SK-N-SH (cell line): ENCODE results near the gene SSRP1. TPM values are rescaled to one million over a fixed set of nuclear protein-coding genes. Genes with fewer than 3 reads are reported as not detected.

Experiments
- CTCF ChIA-PET: fragments of 300-600, 350-600 bp; formaldehyde crosslinking; extraction: SDS; loops from one replicate; lab custom pipeline; 2021; lab: Yijun Ruan, JAX
- POLR2A ChIA-PET: fragments of 350-600 bp; sonication (Branson Sonifier 250); formaldehyde crosslinking; extraction: SDS; loops from one replicate; lab custom pipeline; 2020; ENCODE audit warnings: antibody characterized with exemption, inconsistent platforms; lab: Yijun Ruan, JAX
- DNase-seq: peaks from one replicate; pipeline ENCODE4 v3.0.0; 2012
- H2AFZ ChIP-seq: fragments of 200-600 bp; sonication (generic); 2 replicates; pipeline ENCODE4 v1.8.1; 2016; ENCODE audit warnings: antibody characterized with exemption, mild to moderate bottlenecking, low read depth
- H3F3A ChIP-seq: fragments of 200-600 bp; sonication (generic); replicated peaks from 2 replicates; pipeline ENCODE3; 2016; ENCODE audit warnings: antibody characterized with exemption, mild to moderate bottlenecking; ENCODE audit not compliant: insufficient read depth
- H3K27ac ChIP-seq, 2 experiments: fragments of 200-500 bp in 1 of 2; fragments of 200-600 bp in 1 of 2; sonication (Bioruptor generic) in 1 of 2; sonication (generic), shearing (Covaris generic) in 1 of 2; 2 replicates each; pipeline versions ENCODE4 v1.5.1 to v1.6.1; 2014 to 2016; ENCODE audit warnings: low read depth in 2 of 2, inconsistent platforms in 1 of 2, low read length in 1 of 2, mild to moderate bottlenecking in 1 of 2, mixed read lengths in 1 of 2
- H3K27me3 ChIP-seq: fragments of 200-600 bp; sonication (generic), shearing (Covaris generic); 2 replicates; pipeline ENCODE4 v1.6.1; 2016; ENCODE audit warnings: mixed run types; ENCODE audit not compliant: insufficient read depth
- H3K36me3 ChIP-seq, 2 experiments: fragments of 200-500 bp in 1 of 2; fragments of 200-600 bp in 1 of 2; sonication (Bioruptor generic) in 1 of 2; sonication (generic) in 1 of 2; replicated peaks in 1 of 2; 2 replicates each; pipeline versions ENCODE3 to v1.5.1; 2014 to 2016; ENCODE audit warnings: low read length in 1 of 2, mild to moderate bottlenecking in 1 of 2; ENCODE audit not compliant: insufficient read depth in 2 of 2, control insufficient read depth in 1 of 2
- H3K4me1 ChIP-seq, 2 experiments: fragments of 200-500 bp in 1 of 2; fragments of 200-600 bp in 1 of 2; sonication (Bioruptor generic) in 1 of 2; sonication (generic), shearing (Covaris generic) in 1 of 2; 2 replicates each; pipeline versions ENCODE4 v1.5.1 to v1.6.1; 2014 to 2016; ENCODE audit warnings: low read depth in 1 of 2, low read length in 1 of 2, mixed run types in 1 of 2; ENCODE audit not compliant: insufficient read depth in 2 of 2, control insufficient read depth in 1 of 2
- H3K4me2 ChIP-seq: fragments of 200-600 bp; sonication (generic), shearing (Covaris generic); 2 replicates; pipeline ENCODE4 v1.6.1; 2017; ENCODE audit warnings: mixed run types
- H3K4me3 ChIP-seq, 2 experiments: fragments of 200-500 bp in 1 of 2; fragments of 200-600 bp in 1 of 2; sonication (Bioruptor generic) in 1 of 2; sonication (generic), shearing (Covaris generic) in 1 of 2; 2 replicates each; pipeline versions ENCODE4 v1.5.1 to v1.8.1; 2014 to 2016; ENCODE audit warnings: low read depth in 2 of 2, inconsistent platforms in 1 of 2, low read length in 1 of 2, mild to moderate bottlenecking in 1 of 2, mixed read lengths in 1 of 2, moderate library complexity in 1 of 2
- H3K79me2 ChIP-seq: fragments of 200-600 bp; sonication (generic); 2 replicates; pipeline ENCODE4 v1.8.1; 2017; ENCODE audit warnings: mild to moderate bottlenecking; ENCODE audit not compliant: insufficient read depth
- H3K9ac ChIP-seq: fragments of 200-600 bp; sonication (generic); 2 replicates; pipeline ENCODE4 v1.6.1; 2017; ENCODE audit warnings: mixed run types
- H3K9me2 ChIP-seq: fragments of 200-600 bp; sonication (generic); 2 replicates; pipeline ENCODE4 v1.6.1; 2017; ENCODE audit warnings: mixed run types
- H3K9me3 ChIP-seq: fragments of 200-600 bp; sonication (generic); 2 replicates; pipeline ENCODE4 v1.6.1; 2017; ENCODE audit warnings: mixed run types, mild to moderate bottlenecking, moderate library complexity
- H4K20me1 ChIP-seq: fragments of 200-600 bp; sonication (generic); 2 replicates; pipeline ENCODE4 v1.6.1; 2017; ENCODE audit warnings: mild to moderate bottlenecking, mixed run types; ENCODE audit not compliant: insufficient read depth
- EP300 ChIP-seq, 2 experiments: IDR thresholded peaks; 2 replicates each; pipeline versions ENCODE4 v1.4.0 to v1.6.1; 2012; ENCODE audit warnings: borderline replicate concordance in 1 of 2, low read depth in 1 of 2, low read length in 1 of 2
- EZH2phosphoT487 ChIP-seq: fragments of 200-600 bp; sonication (generic); IDR thresholded peaks from 2 replicates; pipeline ENCODE4 v1.6.1; 2017; ENCODE audit warnings: low read depth, mixed run types, mild to moderate bottlenecking, antibody characterized with exemption, moderate library complexity, borderline replicate concordance
- FOXJ3 ChIP-seq: sonication (generic); formaldehyde crosslinking; IDR thresholded peaks from 2 replicates; pipeline ENCODE4 v1.5.1; 2020; ENCODE audit warnings: mild to moderate bottlenecking, missing genetic modification reagents
- FOXM1 ChIP-seq: IDR thresholded peaks from 2 replicates; pipeline ENCODE4 v1.4.0; 2012; ENCODE audit warnings: low read depth, mild to moderate bottlenecking
- GABPA ChIP-seq: IDR thresholded peaks from 2 replicates; pipeline ENCODE4 v1.4.0; 2012; ENCODE audit warnings: low read depth, mild to moderate bottlenecking
- MXI1 ChIP-seq: IDR thresholded peaks from 2 replicates; pipeline ENCODE4 v1.6.1; 2012; ENCODE audit warnings: mild to moderate bottlenecking, low read depth, low read length, improper control_type of control experiment
- NRF1 ChIP-seq: IDR thresholded peaks from 2 replicates; pipeline ENCODE4 v1.6.1; 2012; ENCODE audit warnings: low read depth, mild to moderate bottlenecking, low read length
- POLR2AphosphoS5 ChIP-seq: IDR thresholded peaks from 2 replicates; pipeline ENCODE4 v1.6.1; 2012; ENCODE audit warnings: low read depth, low read length
- SMC3 ChIP-seq: IDR thresholded peaks from 2 replicates; pipeline ENCODE4 v1.6.1; 2012; ENCODE audit warnings: low read depth, low read length, improper control_type of control experiment
- TCF12 ChIP-seq: IDR thresholded peaks from 2 replicates; pipeline ENCODE4 v1.4.0; 2012
- WGBS: methylation state at CpG from one replicate; pipeline ENCODE4 v1.1.6; 2017; ENCODE audit warnings: low lambda C conversion rate; 5-methylcytosine and 5-hydroxymethylcytosine counted together
- polyA plus RNA-seq, 3 experiments: library from polyadenylated mRNA; depleted of rRNA; stranded (reverse); fragments of >200 nt; gene quantifications; 2 replicates each; pipeline ENCODE4 v1.2.3, GENCODE V29; 2012
- TF ChIP-seq, protein P1 (sequence below): fragments of 150-350 bp; IDR thresholded peaks from 2 replicates; pipeline ENCODE4 v1.6.1; 2016; ENCODE audit warnings: mild to moderate bottlenecking, low read depth, low read length
- TF ChIP-seq, protein P2 (sequence below): IDR thresholded peaks from 2 replicates; pipeline ENCODE4 v1.4.0; 2012; ENCODE audit warnings: low read depth, borderline replicate concordance
- TF ChIP-seq, protein P3 (sequence below): fragments of 150-350 bp; IDR thresholded peaks from 2 replicates; pipeline ENCODE4 v1.6.1; 2017; ENCODE audit warnings: antibody characterized with exemption, low read length, low read depth, borderline replicate concordance
- TF ChIP-seq, protein P4 (sequence below): fragments of 200-600 bp; sonication (generic); IDR thresholded peaks from 2 replicates; pipeline ENCODE4 v1.6.1; 2017; ENCODE audit warnings: antibody characterized with exemption, mild to moderate bottlenecking, moderate library complexity
- TF ChIP-seq, protein P5 (sequence below): IDR thresholded peaks from 2 replicates; pipeline ENCODE4; 2012

SSRP1 gene
- polyA plus RNA-seq, 1 of the 3 experiments (the other 2 are of a cell fraction), result 137 TPM

DNA sequence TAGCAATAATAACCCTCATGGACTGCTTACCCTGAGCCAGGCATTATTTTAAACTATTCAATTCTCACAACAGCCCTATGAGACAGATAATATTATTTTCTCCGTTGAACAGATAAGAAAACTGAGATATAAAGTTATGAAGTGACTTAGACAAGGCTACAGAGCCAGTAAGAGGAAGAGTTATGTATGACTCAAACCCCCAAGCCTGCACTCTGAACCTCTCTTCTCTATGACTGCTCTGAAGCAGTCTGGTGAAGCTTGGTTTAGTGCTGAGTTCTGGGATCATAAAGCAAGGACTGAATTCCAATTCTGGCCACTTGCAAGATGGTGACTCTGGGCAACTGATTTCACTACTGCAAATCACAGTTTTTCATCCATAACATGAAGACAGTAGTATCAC is 45.4 kb downstream of the SSRP1 start (continued):
- TF ChIP-seq, protein P1, sequence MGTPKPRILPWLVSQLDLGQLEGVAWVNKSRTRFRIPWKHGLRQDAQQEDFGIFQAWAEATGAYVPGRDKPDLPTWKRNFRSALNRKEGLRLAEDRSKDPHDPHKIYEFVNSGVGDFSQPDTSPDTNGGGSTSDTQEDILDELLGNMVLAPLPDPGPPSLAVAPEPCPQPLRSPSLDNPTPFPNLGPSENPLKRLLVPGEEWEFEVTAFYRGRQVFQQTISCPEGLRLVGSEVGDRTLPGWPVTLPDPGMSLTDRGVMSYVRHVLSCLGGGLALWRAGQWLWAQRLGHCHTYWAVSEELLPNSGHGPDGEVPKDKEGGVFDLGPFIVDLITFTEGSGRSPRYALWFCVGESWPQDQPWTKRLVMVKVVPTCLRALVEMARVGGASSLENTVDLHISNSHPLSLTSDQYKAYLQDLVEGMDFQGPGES, result no peak
- TF ChIP-seq MXI1 (no peak), SMC3 (no peak), EZH2phosphoT487 (no peak), NRF1 (no peak), GABPA (no peak), TCF12 (no peak), FOXJ3 (CRISPR knock-in tag) (no peak), POLR2AphosphoS5 (no peak), FOXM1 (no peak), EP300 (IDR thresholded peaks at IDR 0.05; ENCODE audit: borderline replicate concordance in 1 of 2, low read depth in 1 of 2, low read length in 1 of 2) (no peak)
- TF ChIP-seq, protein P2, sequence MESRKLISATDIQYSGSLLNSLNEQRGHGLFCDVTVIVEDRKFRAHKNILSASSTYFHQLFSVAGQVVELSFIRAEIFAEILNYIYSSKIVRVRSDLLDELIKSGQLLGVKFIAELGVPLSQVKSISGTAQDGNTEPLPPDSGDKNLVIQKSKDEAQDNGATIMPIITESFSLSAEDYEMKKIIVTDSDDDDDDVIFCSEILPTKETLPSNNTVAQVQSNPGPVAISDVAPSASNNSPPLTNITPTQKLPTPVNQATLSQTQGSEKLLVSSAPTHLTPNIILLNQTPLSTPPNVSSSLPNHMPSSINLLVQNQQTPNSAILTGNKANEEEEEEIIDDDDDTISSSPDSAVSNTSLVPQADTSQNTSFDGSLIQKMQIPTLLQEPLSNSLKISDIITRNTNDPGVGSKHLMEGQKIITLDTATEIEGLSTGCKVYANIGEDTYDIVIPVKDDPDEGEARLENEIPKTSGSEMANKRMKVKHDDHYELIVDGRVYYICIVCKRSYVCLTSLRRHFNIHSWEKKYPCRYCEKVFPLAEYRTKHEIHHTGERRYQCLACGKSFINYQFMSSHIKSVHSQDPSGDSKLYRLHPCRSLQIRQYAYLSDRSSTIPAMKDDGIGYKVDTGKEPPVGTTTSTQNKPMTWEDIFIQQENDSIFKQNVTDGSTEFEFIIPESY, result no peak
- TF ChIP-seq, protein P3, sequence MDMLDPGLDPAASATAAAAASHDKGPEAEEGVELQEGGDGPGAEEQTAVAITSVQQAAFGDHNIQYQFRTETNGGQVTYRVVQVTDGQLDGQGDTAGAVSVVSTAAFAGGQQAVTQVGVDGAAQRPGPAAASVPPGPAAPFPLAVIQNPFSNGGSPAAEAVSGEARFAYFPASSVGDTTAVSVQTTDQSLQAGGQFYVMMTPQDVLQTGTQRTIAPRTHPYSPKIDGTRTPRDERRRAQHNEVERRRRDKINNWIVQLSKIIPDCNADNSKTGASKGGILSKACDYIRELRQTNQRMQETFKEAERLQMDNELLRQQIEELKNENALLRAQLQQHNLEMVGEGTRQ, result no peak
- TF ChIP-seq, all 33 proteins: peak for 0

DNA sequence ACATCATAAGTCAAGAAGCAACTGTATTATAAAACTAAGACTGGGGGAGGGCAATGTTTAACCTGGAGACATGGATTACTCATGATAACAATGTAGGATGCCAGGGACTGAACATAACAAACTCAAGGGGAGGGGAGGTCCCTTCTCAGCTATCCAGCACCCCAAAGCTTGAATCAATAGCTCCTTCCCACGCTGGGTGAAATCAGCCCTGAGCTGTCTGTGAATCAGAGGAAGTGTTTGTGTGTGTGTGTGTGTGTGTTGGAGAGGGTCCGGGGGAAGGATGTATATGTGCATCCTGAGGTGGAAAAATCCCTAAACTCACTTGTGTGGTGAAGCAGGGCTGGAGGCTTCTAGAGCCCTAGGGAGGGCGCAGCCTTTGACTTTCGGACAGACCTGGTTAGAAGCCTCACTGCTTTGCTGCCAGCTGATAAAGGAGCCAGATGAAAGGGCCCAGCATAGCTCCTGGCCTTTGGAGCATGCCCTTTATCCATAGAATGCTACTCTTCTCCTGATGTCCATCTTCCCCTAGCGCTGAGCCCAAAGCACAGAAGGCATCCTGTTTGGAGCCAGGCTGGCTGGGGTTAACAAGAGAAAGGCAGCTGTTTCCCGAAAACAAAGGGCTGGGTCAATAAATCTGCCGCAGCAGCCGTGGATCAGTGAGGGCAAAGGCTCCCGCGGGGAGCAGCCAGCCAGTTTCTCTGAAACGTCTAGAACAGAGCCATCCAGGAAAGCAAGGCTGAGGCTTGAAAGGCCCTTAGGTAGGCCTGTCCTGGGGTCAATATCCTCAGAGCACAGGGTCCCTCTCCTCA is 46.7 kb downstream of the SSRP1 start:
- 43% methylated on average over 11 of the region's 11 CpGs for WGBS
- H3K4me3 ChIP-seq, result no peak overlapping the region
- H3K27ac ChIP-seq, result peak overlapping the region in 1 of 2 experiments; percentile 55; a peak in 2 of 4 replicates
- CTCF ChIA-PET, result interaction anchor here (0.9 to 2.2 kb wide), 3 partner anchors 12 to 445 kb away, joined by 3 to 13 read pairs (median 3); no protein-coding TSS in a partner anchor
- TF ChIP-seq, protein P4, sequence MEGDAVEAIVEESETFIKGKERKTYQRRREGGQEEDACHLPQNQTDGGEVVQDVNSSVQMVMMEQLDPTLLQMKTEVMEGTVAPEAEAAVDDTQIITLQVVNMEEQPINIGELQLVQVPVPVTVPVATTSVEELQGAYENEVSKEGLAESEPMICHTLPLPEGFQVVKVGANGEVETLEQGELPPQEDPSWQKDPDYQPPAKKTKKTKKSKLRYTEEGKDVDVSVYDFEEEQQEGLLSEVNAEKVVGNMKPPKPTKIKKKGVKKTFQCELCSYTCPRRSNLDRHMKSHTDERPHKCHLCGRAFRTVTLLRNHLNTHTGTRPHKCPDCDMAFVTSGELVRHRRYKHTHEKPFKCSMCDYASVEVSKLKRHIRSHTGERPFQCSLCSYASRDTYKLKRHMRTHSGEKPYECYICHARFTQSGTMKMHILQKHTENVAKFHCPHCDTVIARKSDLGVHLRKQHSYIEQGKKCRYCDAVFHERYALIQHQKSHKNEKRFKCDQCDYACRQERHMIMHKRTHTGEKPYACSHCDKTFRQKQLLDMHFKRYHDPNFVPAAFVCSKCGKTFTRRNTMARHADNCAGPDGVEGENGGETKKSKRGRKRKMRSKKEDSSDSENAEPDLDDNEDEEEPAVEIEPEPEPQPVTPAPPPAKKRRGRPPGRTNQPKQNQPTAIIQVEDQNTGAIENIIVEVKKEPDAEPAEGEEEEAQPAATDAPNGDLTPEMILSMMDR, result no peak
- TF ChIP-seq, protein P5, sequence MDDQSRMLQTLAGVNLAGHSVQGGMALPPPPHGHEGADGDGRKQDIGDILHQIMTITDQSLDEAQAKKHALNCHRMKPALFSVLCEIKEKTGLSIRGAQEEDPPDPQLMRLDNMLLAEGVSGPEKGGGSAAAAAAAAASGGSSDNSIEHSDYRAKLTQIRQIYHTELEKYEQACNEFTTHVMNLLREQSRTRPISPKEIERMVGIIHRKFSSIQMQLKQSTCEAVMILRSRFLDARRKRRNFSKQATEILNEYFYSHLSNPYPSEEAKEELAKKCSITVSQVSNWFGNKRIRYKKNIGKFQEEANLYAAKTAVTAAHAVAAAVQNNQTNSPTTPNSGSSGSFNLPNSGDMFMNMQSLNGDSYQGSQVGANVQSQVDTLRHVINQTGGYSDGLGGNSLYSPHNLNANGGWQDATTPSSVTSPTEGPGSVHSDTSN, result 0 out of 2 replicates have a peak, but pooled peaks have one; percentile 20
- 0 out of 2 replicates have a peak overlapping the region, but pooled peaks have one; percentile 23 for H3K4me2 ChIP-seq
- DNase-seq, result peak; percentile 20
- peaks cover 4% of the 10 kb centered on the region for H3F3A ChIP-seq
- H3K9me2 ChIP-seq, result no peaks in the 10 kb centered on the region
- H2AFZ ChIP-seq, result peak overlapping the region; percentile 52; the same call in 1 of the 2 replicates
- H3K36me3 ChIP-seq, result no peaks in the 10 kb centered on the region
- H3K9me3 ChIP-seq, result no peaks in the 10 kb centered on the region
- peaks cover 4 to 7% of the 10 kb centered on the region in 2 experiments; a peak in 2 of 4 replicates for H3K4me1 ChIP-seq
- H4K20me1 ChIP-seq, result no peaks in the 10 kb centered on the region
- H3K27me3 ChIP-seq, result no peaks in the 10 kb centered on the region
- H3K9ac ChIP-seq, result peak overlapping the region; percentile 13; the same call in 1 of the 2 replicates
- POLR2A ChIA-PET, result no interaction called here
- no peaks in the 10 kb centered on the region for H3K79me2 ChIP-seq
